GM19240 (cell line): ENCODE data around the gene AGTRAP.

Source experiments
- DNase-seq: peaks from one replicate; pipeline ENCODE4 v3.0.0; 2011; ENCODE audit warnings: low spot score; ENCODE audit not compliant: insufficient read length

Gene AGTRAP

DNA sequence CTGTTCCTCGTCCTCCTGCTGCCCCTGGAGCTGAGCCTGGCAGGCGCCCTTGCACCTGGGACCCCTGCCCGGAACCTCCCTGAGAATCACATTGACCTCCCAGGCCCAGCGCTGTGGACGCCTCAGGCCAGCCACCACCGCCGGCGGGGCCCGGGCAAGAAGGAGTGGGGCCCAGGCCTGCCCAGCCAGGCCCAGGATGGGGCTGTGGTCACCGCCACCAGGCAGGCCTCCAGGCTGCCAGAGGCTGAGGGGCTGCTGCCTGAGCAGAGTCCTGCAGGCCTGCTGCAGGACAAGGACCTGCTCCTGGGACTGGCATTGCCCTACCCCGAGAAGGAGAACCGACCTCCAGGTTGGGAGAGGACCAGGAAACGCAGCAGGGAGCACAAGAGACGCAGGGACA, 29.6 kb upstream of the AGTRAP start:
- no peak for DNase-seq

DNA sequence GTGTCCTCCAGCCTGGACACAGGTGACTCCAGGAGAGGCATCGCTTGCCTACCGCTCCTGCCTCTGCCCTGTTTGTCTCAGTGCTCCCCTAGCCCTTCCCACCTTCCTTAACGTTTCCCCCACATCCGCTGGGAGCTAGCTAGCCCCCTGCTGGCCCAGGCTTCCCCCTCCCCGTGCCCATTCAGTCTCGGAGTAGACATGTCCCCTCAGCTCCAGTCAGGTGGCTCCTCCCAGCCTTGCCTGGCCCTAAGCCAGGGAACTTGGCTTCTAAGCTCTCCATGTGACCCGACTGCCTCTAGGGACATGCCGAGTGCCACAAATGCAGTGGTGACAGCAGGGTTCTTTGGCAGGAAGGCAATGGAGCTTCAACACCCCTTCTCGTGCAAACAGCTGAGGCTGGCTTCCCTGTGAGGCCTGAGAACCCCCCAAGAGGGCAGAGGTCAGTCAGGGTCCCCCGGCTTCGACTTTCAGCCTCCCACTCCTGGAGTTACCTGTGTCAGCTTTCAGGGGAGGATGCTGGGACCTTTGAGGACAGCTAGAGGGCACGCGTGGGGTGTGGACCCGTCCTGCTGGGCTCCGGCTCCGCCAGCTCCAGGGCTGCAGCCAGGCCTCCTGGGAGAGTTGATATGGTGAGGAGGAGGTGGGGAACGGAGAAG, 28.2 kb upstream of the AGTRAP start:
- DNase-seq = no peak

DNA sequence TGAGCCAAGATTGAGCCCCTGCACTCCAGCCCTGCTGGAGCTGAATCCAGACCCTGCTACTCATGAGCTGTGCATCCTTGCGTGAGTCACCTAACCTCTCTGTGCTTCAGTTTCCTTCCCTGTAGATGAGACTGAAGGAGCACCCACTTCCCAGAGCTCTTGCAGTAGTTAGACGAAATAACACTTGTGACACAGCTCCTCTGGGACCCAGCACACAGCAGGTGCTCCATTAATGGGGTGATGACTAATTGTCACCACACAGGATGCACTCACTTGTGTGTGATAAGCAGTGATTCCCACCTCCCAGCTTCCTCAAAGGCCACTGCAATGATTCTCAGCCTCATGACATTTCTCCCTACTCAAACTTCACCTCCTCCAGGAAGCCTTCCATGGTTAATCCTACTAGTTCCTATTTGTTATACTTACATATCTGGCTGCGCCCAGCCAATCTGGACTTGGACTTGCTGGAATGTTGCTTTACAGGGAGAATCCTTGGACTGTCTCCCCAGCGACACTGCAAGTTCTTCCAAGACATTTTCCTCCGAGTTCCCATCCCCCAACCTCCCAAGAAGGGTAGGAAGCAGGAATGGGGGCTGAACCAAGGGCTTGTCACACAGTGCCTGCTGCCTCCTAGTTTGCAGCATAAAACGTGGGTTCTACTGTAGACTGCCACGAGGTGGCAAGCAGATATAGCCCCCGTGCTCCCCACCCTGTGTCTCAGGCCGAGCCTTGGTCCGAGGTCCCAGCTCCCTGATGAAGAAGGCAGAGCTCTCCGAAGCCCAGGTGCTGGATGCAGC, 27.2 kb upstream of the AGTRAP start:
- no peak for DNase-seq

- no peak for DNase-seq
Measured at GRCh38 chr1:11711490-11711889, 24.4 kb upstream of the AGTRAP start.

DNA sequence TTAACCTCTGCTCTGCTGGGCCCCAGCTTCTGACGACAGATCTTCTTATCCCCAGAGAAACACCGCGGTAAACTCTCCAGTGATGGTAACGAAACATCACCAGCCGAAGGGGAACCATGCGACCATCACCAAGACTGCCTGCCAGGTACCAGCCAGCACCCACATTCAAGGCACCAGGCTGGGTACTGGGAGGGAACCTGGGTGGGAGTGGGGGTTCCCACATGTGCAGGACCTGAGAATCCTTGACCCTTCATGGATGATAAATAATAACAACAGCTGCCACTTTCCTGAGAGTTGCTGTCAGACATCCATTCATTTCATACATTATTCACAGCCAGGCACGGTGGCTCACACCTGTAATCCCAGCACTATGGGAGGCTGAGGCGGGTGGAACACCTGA, 23.7 kb upstream of the AGTRAP start:
- DNase-seq = no peak

GRCh38 chr1:11713095-11713494, 22.8 kb upstream of the AGTRAP start:
- DNase-seq = no peak

- DNase-seq = no peak
Measured at GRCh38 chr1:11714831-11715575, 20.9 kb upstream of the AGTRAP start.

DNA sequence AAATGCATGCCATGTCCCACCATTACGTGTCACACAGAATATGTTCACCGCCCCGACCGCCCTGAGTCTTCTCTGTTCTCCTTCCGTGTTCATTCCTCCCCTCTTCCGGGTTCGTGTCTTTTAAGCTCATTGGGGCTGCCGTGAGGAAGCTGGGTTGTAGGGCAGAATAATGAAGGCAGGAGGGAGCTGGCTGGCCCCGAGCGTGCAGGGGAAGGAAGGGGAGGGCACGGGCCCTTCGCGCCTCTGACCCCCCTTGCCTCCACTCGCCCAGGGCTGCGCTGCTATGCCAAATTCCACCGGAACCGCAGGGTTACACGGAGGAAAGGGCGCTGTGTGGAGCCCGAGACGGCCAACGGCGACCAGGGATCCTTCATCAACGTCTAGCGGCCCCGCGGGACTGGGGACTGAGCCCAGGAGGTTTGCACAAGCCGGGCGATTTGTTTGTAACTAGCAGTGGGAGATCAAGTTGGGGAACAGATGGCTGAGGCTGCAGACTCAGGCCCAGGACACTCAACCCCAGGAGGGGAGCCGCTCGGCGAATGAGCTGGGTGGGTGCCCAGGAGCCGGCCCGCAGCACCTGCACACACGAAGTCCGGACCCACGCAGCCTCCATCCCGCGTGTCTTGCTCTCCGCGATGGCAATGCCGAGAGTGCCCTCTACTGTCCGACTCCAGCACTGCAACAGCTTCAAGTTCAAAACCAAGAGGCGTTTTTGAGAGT, 16.5 kb upstream of the AGTRAP start:
- peak; percentile 69 for DNase-seq

GRCh38 chr1:11720033-11720376, 15.9 kb upstream of the AGTRAP start:
- no peak for DNase-seq

DNA sequence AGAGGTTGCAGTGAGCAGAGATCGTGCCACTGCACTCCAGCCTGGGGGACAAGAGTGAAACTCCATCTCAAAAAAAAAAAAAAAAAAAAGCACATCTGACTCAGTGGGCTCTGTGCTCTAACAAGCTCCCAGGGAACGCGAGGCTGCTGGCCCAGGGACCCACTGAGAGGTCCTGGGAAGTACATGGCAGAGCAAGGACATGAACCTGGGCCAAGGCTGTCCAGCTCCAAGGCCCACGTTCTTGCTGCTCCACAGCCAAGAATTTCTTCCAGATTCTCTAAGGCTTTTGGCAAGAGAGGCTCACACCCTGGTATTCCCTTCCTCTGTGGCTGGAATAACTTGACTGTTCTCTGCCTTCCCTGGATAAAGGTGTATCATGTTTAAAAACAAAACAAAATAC, 15.4 kb upstream of the AGTRAP start:
- DNase-seq = no peak

- DNase-seq = no peak
Measured at GRCh38 chr1:11721311-11721710, 14.6 kb upstream of the AGTRAP start.

DNA sequence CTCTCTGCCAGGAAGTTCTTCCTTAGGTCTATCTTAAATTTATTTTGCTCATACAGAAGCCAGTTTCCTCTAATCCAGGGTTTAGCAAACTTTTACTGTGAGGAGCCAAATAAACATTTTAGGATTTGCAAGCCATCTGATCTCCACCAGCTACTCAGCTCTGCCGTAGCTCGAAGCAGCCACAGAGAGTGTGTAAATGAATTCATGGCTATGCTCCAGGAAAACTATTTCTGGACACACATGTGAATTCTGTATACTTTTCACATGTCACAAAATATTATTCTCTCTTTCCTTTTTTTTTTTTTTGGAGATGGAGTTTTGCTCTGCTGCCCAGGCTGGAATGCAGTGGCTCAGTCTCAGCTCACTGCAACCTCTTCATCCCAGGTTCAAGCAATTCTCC, 13.4 kb upstream of the AGTRAP start:
- DNase-seq = no peak

DNA sequence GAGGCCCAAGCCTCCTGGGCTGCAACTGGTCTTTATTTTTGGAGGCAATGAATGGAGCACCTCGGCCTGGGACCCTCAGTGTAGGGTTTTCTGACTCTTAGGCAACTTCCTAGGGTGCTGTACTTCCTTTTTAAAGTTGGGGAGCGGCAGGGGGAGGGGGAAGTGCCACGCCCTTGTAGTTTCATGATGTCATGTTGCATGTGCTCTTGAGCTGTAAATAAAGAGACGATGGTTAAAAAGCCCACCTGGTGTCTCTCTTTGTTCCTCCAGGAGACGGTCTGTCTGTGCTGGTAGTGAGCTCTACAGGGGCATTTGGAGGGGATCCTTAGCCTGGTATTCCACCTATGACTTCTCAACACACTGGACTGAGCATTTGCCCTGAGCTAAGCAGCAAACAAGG, 10.3 kb upstream of the AGTRAP start:
- DNase-seq = no peak

DNA sequence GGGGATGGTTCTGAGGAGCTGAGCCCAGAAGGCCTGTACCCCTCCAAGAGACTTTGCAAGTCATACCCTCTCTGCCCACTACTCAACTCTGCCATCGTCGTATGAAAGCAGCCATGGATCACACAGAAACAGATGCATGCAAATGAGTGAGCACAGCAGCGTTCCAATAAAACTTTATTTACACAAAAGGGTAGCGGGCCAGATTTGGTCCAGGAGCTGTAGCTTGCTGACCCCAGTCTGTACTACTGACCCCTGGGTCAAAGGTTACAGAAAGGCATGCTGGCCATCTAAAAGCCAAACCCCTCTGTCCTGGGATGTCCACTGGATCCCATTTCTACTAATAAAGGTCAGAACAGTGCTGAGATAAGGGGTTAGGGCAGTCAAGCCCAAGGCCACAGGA, 8.8 kb upstream of the AGTRAP start:
- no peak for DNase-seq

- DNase-seq = no peak
Measured at GRCh38 chr1:11728126-11728806, 7.7 kb upstream of the AGTRAP start.

DNA sequence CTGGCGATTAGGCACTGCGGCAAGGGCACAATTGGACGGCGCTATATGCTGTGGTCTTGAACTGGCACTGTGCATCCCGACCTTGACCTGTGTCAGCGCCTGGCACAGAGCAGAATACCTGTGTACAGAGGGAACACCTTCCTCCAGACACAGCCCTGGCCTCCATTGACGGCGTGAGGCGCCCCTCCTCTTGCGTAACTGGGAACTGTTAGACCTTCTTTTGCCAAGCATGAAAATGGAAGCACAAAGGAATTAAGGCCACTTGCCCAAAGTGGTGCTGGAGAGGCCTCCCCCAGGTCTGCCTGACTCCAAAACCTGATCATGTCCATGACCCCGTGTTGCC, 6.8 kb upstream of the AGTRAP start:
- no peak for DNase-seq

DNA sequence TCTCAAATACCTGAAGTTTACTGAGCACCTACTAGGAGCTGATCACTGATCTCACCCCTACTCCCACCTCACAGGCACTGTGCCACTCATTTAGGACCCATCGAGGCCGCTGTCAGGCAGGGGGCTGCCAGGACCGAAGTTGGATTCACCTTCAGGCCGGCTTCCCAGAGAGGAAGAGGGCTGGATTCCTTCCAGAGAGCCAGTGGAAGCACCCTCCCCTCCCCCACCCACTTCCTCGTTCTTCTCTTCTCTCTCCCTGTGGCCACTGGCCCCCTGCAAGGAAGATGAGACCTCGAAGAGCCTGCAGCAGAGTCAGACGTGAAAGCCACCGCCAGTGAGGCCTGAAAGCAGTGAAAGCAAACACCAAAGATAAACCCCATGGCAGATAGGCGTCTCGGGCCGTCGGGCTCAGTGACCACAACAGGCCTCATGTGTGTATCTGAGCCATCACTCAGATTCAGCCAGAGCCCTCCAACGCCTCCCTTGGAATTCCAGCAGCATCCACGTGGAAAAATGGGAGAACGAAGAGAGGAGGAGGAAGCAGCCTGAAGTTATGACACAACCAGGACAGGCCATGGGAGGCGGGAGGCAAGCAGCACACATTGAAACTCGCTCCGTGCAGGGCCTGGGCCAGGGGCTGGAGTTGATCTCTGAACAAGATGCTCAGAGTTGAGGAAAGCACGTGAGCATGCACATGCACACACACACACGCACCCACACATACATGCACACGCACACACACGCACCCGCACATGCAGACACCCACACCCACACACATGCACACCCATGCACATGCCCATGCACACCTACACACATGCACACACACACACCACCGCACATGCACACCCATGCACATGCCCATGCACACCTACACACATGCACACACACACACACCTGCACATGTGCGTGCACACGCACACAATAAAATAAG, 6.2 kb upstream of the AGTRAP start:
- DNase-seq = no peak

- no peak for DNase-seq
Measured at GRCh38 chr1:11730429-11730891, 5.5 kb upstream of the AGTRAP start.

- DNase-seq = no peak
Measured at GRCh38 chr1:11731691-11732283, 4.1 kb upstream of the AGTRAP start.

GRCh38 chr1:11733306-11733705, 2.6 kb upstream of the AGTRAP start:
- DNase-seq = no peak
